Right forelimb (tissue), 1 donor: ENCODE measurements around the gene NDRG3.
"Not testable (repeated sequence)": the region's sequence is repeated elsewhere in the genome, so short reads cannot be mapped to it uniquely, and the experiment has no call there.

Source experiments
- DNase-seq: peaks from one replicate; pipeline ENCODE4 v3.0.0-alpha.2; 2018

The NDRG3 gene

DNA sequence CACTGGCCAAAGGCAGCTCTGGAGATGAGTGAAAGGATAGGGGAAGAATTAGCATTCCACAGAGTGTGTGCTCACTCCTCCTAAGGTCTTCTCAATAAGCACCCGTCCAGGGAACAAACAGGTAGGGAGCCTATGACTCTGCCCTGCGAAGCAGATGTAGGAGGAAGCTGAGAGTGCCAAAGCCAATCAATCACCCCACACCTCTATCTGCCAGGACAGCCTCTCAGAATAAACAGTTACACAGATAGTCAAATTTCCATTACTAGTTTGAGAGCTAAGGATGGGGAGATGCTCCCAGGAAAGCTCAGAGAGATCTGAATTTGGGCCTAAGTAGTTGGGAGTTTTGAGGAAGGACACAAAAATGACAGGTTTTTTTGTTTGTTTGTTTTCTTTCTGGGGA, 59.4 kb downstream of the NDRG3 start:
- no peak for DNase-seq

DNA sequence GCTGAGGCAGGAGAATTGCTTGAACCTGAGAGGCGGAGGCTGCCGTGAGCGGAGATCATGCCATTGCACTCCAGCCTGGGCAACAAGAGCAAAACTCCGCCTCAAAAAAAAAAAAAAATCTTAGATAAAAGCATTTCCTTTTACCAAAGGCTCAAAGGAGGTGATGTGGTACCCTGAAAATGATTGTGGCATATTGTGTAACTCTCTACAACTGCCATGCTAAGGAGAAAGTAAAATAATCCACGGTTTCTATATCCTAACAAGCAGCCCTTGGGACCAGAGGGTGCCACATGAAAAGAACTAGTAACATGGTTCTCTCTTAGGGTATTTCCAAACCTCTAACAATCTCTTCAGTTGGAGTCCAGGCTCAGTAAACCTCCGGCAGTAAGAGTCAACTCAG, 61.1 kb downstream of the NDRG3 start:
- no peak for DNase-seq

DNA sequence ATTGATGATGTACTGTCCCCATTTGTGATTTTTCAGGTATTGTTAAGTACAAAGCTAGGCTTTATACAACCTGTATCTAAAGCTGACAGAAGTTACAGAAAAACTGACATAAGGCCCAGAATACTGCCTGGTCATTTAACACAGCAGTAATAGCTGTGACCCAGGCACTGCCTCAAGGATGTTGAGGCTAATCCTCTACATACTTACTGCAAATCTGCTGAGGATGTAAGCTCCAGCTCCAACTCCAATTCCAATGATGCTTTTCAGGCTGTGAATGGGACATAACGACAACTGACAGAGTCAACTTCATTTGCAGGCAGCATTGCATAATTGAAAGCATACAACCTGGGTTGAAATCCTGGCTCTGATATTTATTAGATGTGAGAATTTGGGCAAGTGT, 63.6 kb downstream of the NDRG3 start:
- no peak for DNase-seq

DNA sequence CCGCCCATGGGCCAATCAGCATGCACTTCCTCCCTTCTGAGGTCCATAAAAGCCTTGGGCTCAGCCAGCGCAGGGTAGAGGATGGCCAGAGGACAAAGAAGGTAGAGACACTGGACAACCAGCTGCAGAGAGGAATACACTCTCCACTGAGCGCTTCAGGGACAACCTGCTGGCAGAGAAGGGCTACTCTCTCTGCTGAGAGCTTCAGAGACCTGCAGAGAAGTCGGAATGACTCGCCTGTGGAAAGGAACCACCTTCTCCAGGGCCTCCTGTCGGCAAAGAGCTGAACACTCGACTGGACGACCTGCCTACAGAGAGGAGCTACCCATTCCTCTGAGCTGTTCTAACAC, 68.5 kb downstream of the NDRG3 start:
- DNase-seq, result no peak

DNA sequence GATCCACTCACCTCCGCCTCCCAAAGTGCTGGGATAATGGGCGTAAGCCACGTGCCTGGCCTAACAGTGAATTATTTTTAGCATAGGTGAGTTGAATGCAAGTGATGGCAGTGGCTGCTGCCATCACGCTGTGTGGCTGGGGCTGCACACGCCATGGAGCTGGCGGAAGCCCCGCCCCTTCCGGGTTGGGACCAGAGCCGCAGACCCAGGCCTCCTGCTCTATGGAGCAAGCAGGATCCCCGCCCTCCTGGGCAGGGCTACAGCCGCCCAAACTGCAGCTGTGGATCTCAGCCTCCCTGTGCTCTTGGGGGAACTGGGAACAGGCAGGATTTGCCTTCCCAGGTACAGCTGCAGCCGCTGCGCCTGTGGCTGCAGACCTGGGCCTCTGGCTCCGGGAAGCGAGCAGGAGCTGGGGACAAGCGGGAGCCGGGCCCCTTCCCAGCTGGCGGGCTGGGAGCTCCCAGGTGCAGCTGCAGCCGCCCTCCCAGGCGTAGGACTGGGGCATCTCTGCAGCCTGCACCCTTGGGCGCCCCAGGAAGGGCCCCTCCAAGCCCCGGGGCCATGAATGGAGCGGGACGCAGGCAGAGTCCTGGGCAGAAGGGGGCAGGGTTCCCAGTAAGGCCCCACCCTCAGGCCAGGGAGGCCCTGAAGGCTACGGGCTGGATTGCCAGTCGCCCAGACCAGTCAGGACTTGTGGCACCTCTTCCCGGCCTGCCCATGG, 69.0 kb downstream of the NDRG3 start:
- no peak for DNase-seq

DNA sequence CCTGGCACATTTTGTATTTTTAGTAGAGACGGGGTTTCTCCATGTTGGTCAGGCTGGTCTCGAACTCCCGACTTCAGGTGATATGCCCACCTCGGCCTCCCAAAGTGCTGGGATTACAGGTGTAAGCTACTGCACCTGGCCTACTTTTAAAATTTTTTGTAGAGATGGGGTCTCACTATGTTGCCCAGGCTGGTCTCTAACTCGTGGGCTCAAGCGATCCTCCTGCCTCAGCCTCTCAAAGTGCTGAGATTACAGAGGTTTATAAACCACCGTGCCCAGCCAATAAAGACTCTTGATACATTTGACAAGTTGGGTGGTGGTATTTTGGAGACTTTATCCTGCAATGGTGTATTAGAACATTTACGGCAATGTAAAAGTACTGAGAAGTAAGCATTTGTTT, 70.3 kb downstream of the NDRG3 start:
- not testable (repeated sequence) for DNase-seq

DNA sequence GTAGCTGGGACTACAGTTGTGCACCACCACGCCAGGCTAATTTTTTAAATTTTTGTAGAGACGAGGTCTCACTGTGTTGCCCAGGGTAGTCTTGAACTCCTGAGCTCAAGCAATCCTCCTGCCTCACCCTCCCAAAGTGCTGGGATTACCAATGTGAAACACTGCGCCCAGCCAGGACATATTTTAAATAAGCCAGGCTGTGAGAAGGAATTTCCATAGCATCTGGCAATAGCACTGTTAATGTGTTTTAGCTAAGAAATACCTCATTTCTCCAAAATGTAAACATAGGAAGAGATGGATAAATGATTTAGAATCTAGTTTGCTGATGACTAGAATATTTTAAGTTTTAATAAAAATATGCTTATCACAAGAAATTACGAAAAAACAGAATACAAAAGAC, 72.9 kb downstream of the NDRG3 start:
- DNase-seq, result no peak

DNA sequence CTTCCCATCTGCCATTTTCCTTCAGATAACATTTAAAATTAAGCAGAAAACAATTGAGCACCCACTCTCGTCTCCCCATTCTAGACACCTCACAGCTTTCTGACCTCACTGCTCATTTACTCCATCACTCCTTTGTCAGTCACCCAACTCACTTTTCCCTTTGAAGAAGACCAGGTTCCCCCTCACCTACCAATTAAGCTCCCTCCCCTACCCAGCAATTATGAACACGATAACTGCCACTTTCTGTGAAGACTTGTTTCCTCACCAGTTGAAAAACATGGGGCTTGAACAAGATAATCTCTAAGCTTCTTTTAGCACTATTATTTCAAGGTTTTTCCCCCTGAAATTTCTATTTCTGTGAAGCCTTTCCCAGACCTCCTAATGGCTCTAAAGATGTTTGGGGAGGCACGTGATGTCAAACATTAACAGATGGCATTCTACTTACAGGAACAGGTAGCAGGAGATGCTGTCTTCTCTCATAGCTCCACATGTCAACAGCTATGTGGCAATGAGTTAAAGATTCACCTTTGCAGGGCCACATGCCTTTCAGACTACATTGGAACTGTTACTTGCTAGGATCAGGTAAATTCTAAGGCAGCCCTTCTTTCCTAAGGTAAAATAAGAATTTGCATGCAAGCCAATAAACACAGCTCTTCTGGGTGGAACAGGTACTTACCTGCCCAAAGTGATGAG, 75.1 kb downstream of the NDRG3 start:
- no peak for DNase-seq

DNA sequence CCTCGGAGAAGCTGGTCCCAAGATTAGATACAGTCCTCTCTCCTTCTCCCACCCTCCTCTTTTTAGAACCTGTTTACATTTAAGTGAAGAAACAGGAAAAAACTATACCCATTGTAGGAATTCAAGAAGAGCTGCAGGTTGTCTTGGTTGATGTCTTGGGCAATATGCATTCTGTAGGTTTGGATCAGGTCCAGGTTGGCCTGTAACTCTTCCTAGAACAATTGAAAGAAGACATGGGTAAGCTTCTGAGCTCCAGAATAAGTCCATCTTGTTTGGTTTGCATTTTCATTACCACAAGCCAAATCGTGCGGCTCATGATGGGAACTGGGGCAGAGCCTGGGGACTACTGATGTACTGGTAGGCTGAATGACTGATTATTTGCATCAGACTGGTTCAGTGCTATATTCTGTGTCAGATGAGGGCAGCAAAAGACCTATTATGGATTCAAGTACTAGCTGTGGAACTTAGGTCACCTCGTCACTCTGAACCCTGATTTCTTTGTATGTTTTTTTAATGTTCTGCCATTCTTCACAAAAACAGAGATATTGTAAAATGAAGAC, 79.6 kb downstream of the NDRG3 start:
- no peak for DNase-seq

DNA sequence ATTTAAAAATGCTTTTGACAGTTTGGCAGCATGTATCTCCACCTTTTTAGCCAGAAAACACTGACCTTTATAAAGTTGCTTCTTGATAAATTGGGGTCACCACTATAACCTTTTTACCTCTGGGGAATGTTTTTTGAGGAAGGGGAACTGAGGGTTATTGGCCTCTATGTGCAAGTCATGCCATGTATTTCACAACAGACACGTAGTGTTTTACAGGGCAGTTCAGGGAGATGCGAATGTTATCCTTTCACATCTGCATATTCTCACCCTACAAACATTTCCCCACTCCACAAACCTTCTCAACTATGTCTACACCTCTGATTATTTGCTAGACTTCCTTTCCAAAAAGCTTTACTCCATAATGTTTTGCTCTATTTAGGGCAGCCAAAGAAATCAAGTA, 82.9 kb downstream of the NDRG3 start:
- no peak for DNase-seq

DNA sequence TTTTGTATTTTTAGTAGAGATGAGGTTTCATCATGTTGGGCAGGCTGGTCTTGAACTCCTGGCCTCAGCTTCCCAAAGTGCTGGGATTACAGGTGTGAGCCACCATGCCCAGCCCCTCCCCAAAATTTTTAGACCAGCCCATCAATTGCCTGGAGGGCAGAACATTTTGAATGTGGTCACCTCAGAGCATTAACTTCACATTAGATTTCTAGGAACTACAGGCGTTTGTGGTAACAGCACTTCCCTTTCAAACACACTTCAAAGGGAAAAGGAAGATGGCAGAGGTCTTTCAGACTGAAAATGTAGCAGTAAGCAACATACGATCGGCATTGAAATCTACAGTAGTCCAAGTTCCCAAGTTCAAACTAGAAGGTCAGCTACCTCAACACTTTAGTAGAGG, 87.6 kb downstream of the NDRG3 start:
- no peak for DNase-seq

DNA sequence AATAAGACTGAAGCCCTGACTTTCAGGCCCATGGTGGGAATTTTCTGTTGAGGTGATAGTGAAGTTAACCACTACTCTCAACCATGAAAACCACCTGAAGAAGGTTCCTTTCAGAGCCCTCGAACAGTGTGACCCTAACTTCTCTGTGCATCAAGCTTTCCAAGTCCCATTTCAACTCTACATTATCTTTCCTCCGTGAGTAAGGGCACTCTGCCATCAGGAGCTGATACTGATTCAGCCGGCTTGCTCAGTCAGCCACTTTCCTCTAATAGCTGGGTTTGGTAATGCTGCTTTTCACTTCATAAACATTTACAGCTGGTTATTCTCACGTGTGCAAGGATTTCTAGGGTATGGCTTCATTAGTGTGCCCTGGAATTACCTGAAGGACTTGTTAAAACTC, 89.2 kb downstream of the NDRG3 start:
- DNase-seq, result no peak

DNA sequence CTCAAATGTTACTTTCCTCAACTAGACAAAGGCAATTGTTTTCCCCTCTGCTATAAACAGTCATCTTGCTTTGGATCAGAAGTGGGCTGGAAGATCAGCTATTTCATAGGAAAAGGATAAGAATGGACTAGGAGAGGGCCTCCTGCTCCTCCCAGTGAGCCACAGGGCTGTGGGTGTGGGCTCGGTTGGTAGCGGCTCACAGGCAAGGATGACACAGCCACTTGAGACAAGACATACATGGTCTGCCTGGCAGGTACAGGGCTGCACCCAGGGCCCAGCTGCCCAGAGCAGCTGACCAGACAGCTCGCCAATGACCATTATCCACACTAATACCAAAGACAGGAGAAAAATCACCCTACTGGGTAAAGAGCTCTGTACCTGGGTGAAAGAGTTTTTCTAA, 90.9 kb downstream of the NDRG3 start:
- DNase-seq, result no peak

DNA sequence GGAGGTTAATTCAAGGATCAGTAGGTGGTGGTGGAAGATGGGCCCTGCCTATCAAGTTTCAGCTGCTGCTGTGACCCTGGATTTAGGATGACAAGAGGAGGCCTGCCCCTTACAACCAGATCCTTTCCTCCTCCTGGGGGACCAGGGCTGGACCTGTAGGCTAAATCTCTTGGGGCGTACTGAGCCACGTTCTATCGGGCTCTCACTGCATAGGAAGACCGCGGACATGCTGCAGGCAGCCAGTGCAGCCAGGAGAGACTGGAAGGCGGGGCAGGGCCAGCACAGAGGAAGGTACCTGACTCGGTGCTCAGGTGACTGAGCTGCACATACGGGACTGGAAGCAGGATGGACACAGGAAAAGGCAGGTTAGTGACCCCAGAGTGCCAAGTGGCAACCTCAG, 91.4 kb downstream of the NDRG3 start:
- DNase-seq, result no peak

DNA sequence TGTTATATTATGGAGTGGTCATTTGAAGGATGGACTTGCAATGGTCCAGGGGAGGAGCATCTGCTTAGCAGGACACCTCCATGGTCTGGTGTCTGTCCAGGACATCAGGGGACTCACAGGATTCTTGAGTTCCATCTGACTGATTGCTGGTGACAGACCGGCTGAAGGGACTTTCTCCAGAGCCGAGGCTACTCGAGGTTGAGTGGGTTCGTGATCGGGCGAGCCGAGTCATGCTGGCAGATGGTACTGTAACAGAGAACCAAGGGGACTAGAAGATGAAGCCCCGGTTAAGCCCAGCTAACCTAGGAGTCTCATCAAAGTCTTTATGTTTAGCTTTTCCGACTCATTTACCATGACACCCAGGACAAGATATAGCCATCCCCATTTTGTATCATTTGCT, 92.4 kb downstream of the NDRG3 start:
- DNase-seq, result no peak

DNA sequence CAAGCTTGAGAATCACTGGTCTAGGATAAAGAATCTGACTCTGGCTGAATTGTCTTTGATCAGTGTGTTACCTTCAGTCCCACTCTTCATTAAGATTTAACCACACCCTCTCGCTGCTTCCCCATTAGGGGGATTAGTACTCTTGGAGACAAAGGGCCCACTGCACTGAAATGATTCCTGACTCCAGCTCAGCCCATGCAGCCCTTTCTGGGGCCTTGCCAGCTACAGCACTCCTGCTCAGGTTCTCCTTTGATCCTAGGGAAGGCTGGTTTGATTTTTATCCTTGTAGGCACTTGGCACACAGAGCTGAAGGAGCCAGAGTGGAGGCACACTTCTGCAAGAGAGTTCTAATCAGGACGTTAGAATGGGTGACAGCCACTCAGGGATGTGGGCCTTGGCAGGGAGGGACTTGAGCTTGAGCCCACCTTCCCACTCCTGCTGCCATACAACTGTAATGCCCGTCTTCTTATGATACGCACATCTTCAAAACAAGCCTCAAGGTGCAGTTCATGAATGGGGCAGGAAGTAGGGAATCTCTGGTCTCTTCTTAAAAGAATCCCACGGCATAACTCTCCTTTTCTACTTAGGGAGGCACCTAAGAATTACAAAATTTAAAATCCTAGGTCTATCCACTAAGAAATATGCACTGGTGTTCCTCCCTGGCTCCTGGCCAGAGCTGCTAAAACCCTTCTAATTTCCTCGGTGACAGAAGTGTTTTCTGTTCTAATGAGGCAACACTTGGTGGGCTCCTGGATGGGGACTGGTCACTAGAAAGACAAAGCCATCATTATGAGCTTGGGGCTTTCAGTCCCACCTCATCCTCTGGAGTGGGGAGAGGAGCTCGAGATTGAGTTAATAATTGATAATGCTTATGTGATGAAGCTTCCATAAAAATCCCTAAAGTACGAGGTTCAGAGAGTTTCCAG, 98.4 kb downstream of the NDRG3 start:
- no peak for DNase-seq

DNA sequence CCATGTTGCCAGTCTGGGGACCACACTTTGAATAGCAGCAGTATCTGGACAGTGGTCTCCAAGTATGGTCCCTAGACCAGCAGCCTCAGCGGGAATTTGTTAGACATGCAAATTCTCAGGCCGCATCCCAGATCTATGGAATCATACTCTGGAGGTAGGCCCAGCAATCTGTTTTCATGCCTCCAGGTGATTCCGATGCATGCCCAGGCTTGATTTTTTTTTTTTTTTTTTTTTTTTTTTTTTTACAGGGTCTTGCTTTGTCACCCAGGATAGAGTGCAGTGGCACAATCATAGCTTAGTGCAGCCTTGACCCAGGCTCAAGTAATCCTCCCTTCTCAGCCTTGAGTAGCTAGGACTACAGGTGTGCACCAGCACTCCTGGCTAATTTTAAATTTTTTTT, 99.2 kb downstream of the NDRG3 start:
- DNase-seq, result no peak

DNA sequence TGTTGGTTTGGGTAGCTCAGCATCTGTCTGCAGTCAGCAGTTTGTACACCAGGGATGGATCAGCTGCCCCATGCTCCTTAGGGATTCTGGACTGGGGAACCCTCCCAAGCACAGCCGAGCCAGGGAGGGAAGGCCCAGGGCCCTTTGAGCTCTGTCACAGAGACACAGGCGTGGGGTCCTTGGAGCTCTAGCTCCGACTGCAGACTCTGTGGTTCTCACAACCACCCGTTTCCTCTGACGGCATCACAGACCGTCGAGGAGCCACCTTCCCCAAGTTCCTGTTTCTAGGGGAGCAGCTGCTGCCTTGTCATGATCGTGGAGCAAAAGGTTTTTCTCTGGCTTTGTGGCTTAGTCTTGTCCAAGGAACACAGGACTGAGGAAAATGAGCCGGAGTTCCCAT, 99.9 kb downstream of the NDRG3 start, which contains the start of gene SLA2:
TSS of gene SLA2 (minus strand) at position 199 of the 400 bp plus-strand sequence. CDS start 4,861 bp downstream, outside the sequence.
- no peak for DNase-seq

DNA sequence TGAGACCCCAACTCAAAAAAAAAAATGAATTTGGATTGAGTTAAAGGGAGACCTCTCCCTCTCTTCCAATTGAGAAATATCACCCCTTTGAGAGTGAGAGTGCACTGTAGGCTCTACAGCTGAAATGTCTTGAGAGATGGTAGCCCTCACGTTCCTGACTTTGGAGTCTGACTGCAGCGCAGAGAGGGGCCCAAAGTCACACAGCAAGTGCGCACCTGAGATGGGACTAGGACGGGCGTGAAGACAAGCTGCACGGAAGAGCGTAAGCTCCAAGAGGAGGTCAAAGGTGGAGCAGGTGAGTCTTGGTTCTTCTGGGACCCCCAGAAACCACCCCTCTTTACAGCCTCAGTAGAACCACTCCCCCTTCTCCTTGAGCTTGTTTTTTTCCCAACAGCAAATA, 100.5 kb downstream of the NDRG3 start:
- DNase-seq, result no peak

DNA sequence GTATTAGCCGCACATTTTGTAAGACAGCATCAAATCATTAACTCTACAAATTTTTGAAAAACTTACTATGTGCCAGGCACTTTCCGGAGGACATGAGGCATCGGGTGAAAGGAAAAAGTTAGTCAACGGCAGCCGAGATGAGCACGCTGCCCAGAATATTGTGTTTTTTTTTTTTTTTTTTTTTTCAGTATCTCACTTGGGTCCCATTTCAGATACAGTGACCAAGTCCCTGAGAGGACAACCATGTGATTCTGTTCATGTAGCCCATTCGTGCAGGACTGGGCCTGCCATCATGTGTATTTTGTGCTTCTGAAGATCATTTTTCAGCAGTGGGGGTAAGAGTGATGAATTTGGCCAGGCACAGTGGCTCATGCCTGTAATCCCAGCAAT, 101.2 kb downstream of the NDRG3 start:
- no peak for DNase-seq

DNA sequence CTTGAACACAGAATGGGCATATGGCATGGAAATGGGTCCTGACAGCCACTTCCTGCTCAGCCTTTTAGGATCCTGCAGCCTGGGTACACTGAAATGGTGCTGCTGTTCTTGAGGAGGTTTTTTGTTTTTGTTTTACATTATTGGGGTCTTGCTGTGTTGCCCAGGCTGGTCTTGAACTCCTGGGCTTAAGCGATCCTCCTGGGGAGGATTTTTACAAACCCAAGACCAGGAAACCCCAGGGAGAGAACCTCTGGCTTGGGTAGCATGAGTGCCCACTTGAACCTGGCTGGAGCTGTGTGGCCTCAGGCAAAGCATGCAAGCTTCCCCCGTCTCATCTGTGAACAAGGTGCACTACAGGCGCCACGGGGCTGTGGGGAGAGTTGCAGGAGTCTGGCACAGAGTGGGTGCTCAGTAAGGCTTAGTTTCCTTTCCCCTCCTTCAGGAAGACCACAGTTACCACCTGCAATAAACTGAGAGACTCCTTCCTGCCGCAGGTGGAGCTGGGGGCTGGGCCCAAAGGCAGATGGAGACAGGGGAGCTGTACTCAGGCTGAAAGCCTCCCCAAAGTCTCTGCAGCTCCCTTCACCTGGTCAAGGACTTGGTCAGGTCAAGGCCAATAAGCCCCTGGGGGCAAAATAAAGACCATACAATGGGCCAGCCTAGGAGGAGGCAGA, 101.7 kb downstream of the NDRG3 start:
- DNase-seq, result no peak

DNA sequence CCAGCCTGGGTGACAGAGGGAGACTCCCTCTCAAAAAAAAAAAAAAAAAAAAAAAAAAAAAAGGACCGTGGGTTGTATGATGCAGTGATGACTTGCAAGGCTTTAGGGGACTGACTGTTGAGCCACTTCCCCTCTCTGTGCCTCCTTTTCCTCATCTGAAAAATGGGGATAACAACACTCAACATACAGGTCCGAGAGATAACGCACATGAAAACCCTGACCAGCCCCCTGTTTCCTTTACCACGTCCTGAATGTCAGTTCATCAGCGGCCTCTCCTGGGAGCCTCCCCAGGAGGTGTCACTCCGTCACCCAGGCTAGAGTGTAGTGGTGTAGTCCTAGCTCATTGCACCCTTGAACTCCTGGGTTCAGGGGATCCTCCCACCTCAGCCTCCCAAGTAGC, 103.8 kb downstream of the NDRG3 start:
- no peak for DNase-seq

DNA sequence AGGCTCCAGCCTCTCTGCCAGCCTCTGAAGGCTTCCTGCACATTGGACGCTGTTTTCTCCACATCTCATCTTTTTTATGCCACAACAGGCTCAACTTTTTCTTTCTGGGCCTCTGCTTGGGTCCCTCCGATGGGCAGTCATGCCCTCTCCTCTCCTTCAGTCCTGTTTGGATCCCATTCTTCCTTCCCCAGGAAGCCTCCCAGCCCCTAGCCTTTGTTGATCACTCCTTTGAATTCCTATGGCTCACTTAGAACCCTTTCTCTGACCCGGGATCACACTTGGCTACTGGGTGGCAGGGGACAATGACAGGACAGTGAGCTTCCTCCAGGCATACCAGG, 104.4 kb downstream of the NDRG3 start:
- no peak for DNase-seq
